Upper lobe of left lung (tissue), 6 donors: ENCODE data around the gene LRRC73. TPM values are rescaled to one million over a fixed set of nuclear protein-coding genes. Genes with fewer than 3 reads are reported as not detected.
"Not testable (repeated sequence)": the region's sequence is repeated elsewhere in the genome, so short reads cannot be mapped to it uniquely, and the experiment has no call there.

Experiments used
- ATAC-seq, 2 donors: fragments of 200-7000 bp; cut with Tn5 transposase; one replicate each; pipeline ENCODE4 v1.9.1; 2022; ENCODE audit warnings: mild to moderate bottlenecking in 2 of 2, moderate library complexity in 2 of 2; ENCODE audit not compliant: low FRiP score in 2 of 2
- DNase-seq, 2 donors: peaks; one replicate each; pipeline ENCODE4 v3.0.0-alpha.2; 2019 to 2020
- H3K27ac ChIP-seq, 4 donors: fragments of 200-600 bp; sonication (generic); one replicate each; pipeline ENCODE4 v1.5.1; 2016 to 2019
- H3K27me3 ChIP-seq, 4 donors: fragments of 200-600 bp; sonication (generic); one replicate each; pipeline ENCODE4 v1.5.1; 2017 to 2019
- H3K36me3 ChIP-seq, 4 donors: fragments of 200-600 bp; sonication (generic); one replicate each; pipeline ENCODE4 v1.5.1; 2016 to 2019
- H3K4me1 ChIP-seq, 4 donors: fragments of 200-600 bp; sonication (generic); one replicate each; pipeline ENCODE4 v1.5.1; 2018 to 2019
- H3K4me3 ChIP-seq, 4 donors: fragments of 200-600 bp; sonication (generic); one replicate each; pipeline ENCODE4 v1.5.1; 2017 to 2019; ENCODE audit warnings: mild to moderate bottlenecking in 2 of 4, moderate library complexity in 1 of 4
- H3K9me3 ChIP-seq, 4 donors: fragments of 200-600 bp; sonication (generic); one replicate each; pipeline ENCODE4 v1.5.1; 2018 to 2019
- EP300 ChIP-seq, 4 donors: sonication (generic); formaldehyde crosslinking; IDR thresholded peaks; one replicate each; pipeline ENCODE4 v1.5.1; 2017; ENCODE audit warnings: antibody characterized with exemption in 4 of 4, control low read depth in 2 of 4
- POLR2A ChIP-seq, 4 donors: fragments of 450-650 bp; IDR thresholded peaks; one replicate each; pipeline ENCODE4 v1.5.1; 2016 to 2017; ENCODE audit warnings: antibody characterized with exemption in 4 of 4, mild to moderate bottlenecking in 2 of 4
- POLR2AphosphoS5 ChIP-seq, 2 donors: sonication (generic); formaldehyde crosslinking; IDR thresholded peaks; one replicate each; pipeline ENCODE4 v1.5.1; 2017; ENCODE audit warnings: antibody characterized with exemption in 2 of 2
- WGBS, 2 donors: methylation state at CpG; one replicate each; pipeline ENCODE4 v1.1.5; 2017 to 2018; 5-methylcytosine and 5-hydroxymethylcytosine counted together
- total RNA-seq, 6 donors: library from RNA; depleted of rRNA in 4 of 6; stranded (reverse); fragments of >200 nt in 4 of 6; gene quantifications; one replicate each; pipeline versions ENCODE4 v1.1.0 to v1.2.1, GENCODE V29; 2016 to 2021
- TF ChIP-seq, protein P1 (sequence below), 6 experiments: fragments of 450-650 bp in 4 of 6; fragments of 200-600 bp in 2 of 6; sonication (generic) in 2 of 6; IDR thresholded peaks; one replicate each; pipeline ENCODE4 v1.5.1; 2016 to 2019; ENCODE audit warnings: antibody characterized with exemption in 6 of 6
- donor health status: DM: no; HTN: no; CAD: no; lungs with moderate emphysema.
- donor health status: DM: no; HTN: yes; CAD: no; lungs with severe emphysema.

Gene LRRC73
- total RNA-seq, 6 donors from 2014 or later = 0.34 to 3.4 (median 2.5) TPM

DNA sequence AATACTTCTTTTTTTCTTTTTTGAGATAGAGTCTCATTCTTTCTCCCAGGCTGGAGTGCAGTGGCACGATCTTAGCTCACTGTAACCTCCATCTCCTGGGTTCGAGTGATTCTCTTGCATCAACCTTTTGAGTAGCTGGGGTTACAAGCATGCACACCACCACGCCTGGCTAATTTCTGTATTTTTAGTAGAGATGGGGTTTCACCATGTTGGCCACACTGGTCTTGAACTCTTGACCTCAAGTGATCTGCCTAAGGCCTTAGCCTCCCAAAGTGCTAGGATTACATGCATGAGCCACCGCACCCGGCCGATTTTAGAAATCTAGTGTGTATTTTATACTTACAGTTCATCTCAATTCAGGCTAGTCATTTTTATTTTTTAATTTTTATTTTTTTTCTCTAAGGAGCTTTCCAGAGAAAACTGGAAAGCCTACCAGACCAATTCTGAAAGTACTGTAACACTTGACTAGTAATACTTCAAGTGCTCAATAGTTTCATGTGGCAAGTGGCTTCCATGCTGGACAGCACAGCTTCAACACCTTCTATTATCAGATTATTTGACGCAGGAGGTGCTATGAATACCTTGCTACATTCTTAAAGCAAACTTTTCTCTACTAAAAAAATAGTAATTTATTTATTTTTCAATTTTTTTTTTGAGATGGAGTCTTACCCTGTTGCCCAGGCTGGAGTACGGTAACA lies 31.8 kb upstream of the LRRC73 start:
- Histone ChIP-seq H3K27ac (no peak overlapping the region), H3K9me3 (no peaks in the 10 kb centered on the region), H3K36me3 (peaks cover 9 to 89% (median 55%) of the 10 kb centered on the region in 4 donors), H3K4me3 (no peak overlapping the region), H3K27me3 (no peaks in the 10 kb centered on the region), H3K4me1 (no peaks in the 10 kb centered on the region)
- TF ChIP-seq POLR2AphosphoS5 (IDR thresholded peaks at IDR 0.05) = no peak
- no peak for TF ChIP-seq POLR2A (IDR thresholded peaks at IDR 0.05)
- TF ChIP-seq, protein P1, sequence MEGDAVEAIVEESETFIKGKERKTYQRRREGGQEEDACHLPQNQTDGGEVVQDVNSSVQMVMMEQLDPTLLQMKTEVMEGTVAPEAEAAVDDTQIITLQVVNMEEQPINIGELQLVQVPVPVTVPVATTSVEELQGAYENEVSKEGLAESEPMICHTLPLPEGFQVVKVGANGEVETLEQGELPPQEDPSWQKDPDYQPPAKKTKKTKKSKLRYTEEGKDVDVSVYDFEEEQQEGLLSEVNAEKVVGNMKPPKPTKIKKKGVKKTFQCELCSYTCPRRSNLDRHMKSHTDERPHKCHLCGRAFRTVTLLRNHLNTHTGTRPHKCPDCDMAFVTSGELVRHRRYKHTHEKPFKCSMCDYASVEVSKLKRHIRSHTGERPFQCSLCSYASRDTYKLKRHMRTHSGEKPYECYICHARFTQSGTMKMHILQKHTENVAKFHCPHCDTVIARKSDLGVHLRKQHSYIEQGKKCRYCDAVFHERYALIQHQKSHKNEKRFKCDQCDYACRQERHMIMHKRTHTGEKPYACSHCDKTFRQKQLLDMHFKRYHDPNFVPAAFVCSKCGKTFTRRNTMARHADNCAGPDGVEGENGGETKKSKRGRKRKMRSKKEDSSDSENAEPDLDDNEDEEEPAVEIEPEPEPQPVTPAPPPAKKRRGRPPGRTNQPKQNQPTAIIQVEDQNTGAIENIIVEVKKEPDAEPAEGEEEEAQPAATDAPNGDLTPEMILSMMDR (IDR thresholded peaks at IDR 0.05) = no peak
- ATAC-seq (no peak), DNase-seq (no peak)
- 94% methylated on average over 8 of the region's 8 CpGs for WGBS, 2 donors

GRCh38 chr6:43540507-43540906 lies 30.4 kb upstream of the LRRC73 start:
- TF ChIP-seq POLR2AphosphoS5 (IDR thresholded peaks at IDR 0.05) (no peak), EP300 (IDR thresholded peaks at IDR 0.05) (no peak), POLR2A (IDR thresholded peaks at IDR 0.05) (no peak)
- TF ChIP-seq, protein P1 (IDR thresholded peaks at IDR 0.05) = no peak
- Histone ChIP-seq H3K4me3 (no peak overlapping the region), H3K27ac (no peak overlapping the region), H3K9me3 (no peaks in the 10 kb centered on the region), H3K4me1 (no peaks in the 10 kb centered on the region), H3K36me3 (peaks cover 6 to 80% (median 44%) of the 10 kb centered on the region in 4 donors), H3K27me3 (no peaks in the 10 kb centered on the region)
- DNase-seq (no peak), ATAC-seq (no peak)
- WGBS, 2 donors = 94 to 97% methylated on average over 5 of the region's 5 CpGs

DNA sequence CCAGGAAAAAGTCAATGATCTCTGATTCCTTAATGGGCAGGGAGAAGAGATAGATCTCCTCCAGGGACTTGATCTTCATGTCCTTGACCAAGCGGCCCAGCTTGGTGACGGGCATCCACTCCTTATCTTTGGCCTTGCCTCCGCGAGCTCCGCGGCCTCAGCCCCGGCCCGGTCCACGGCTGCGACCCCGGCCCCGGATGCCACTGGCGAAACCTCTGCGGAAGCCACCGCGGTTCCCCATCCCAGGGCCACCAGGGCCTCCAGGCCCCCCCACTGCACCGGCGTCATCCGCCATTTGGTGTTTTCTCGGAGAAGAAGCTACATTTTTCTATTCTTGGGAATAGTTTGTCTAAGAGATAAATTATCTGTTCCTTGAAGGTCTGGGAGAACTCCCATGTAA lies 29.3 kb upstream of the LRRC73 start:
- not testable (repeated sequence) for ATAC-seq, H3K9me3 ChIP-seq, H3K4me3 ChIP-seq, H3K27ac ChIP-seq, H3K4me1 ChIP-seq, H3K27me3 ChIP-seq
- 97 to 100% methylated on average over 13 to 20 of the region's 20 CpGs for WGBS, 2 donors
- DNase-seq = peak in 1 of 2 donors; percentile 78
- H3K36me3 ChIP-seq = peaks cover 5 to 76% (median 37%) of the 10 kb centered on the region in 4 donors

DNA sequence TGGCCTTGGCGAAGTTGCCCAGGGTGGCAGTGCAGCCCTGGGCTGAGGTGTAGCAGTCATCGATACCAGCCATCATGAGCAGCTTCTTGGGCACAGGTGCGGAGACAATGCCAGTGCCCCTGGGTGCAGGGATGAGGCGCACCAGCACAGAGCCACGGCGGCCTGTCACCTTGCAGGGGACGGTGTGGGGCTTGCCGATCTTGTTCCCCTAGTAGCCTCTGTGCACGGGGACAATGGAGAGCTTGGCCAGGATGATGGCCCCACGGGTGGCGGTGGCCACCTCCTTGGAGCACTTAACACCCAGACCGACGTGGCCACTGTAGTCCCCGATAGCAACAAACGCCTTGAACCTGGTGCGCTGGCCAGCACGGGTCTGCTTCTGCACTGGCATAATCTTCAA lies 28.8 kb upstream of the LRRC73 start:
- not testable (repeated sequence) for ATAC-seq, H3K27ac ChIP-seq, H3K4me1 ChIP-seq, H3K9me3 ChIP-seq, H3K27me3 ChIP-seq, H3K4me3 ChIP-seq
- DNase-seq = peak in 1 of 2 donors; percentile 54
- 98% methylated on average over 7 to 11 of the region's 17 CpGs for WGBS, 2 donors
- H3K36me3 ChIP-seq = peaks cover 5 to 72% (median 36%) of the 10 kb centered on the region in 4 donors

DNA sequence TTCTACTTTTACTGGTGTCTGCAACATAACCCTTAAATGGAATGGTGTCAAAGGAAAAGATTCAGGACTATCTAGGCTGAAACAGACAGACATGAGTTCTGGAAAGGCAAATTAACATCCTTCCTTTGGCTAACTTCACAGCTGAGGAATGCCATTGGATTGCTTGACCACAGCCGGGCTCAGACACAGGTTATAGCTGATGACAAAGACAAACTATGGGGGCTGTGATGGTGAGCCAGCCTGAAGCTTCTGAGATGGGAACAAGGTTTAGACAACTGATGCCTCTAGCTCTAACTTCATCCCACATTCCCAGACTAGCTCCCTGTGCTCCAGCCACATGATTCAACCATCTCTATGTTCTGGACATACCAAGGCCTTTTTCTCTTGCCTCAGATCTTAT lies 22.1 kb upstream of the LRRC73 start:
- Histone ChIP-seq H3K9me3 (no peaks in the 10 kb centered on the region), H3K36me3 (peaks cover 15 to 76% (median 45%) of the 10 kb centered on the region in 4 donors), H3K4me3 (no peak overlapping the region), H3K27me3 (no peaks in the 10 kb centered on the region), H3K27ac (no peak overlapping the region), H3K4me1 (no peaks in the 10 kb centered on the region)
- ATAC-seq = no peak
- TF ChIP-seq POLR2AphosphoS5 (IDR thresholded peaks at IDR 0.05) (no peak), POLR2A (IDR thresholded peaks at IDR 0.05) (no peak), EP300 (IDR thresholded peaks at IDR 0.05) (no peak)
- TF ChIP-seq, protein P1 (IDR thresholded peaks at IDR 0.05) = no peak
- 86 to 100% methylated on average over 1 of the region's 1 CpG for WGBS, 2 donors
- DNase-seq = no peak

- Histone ChIP-seq H3K27ac (no peak overlapping the region), H3K36me3 (peaks cover 55 to 99% (median 88%) of the 10 kb centered on the region in 4 donors), H3K4me1 (peaks cover 0 to 8% (median 0%) of the 10 kb centered on the region in 4 donors), H3K9me3 (no peaks in the 10 kb centered on the region), H3K4me3 (no peak overlapping the region), H3K27me3 (no peaks in the 10 kb centered on the region)
- 74 to 98% methylated on average over 5 to 10 of the region's 10 CpGs for WGBS, 2 donors
- DNase-seq (no peak), ATAC-seq (no peak)
- TF ChIP-seq, protein P1 (IDR thresholded peaks at IDR 0.05) = no peak
- TF ChIP-seq POLR2A (IDR thresholded peaks at IDR 0.05) = no peak
- TF ChIP-seq EP300 (IDR thresholded peaks at IDR 0.05) = no peak
- TF ChIP-seq POLR2AphosphoS5 (IDR thresholded peaks at IDR 0.05) = no peak
These were observed 14.4 kb upstream of the LRRC73 start for GRCh38 chr6:43524483-43524961.
